GM12878 (cell line): ENCODE measurements around the gene PTP4A1. TPM values are rescaled to one million over a fixed set of nuclear protein-coding genes. Genes with fewer than 3 reads are reported as not detected.

ENCODE experiments used
- ATAC-seq: fragments of 200-7000 bp; cut with Tn5 transposase; 3 replicates; pipeline ENCODE4 v1.9.1; 2020; ENCODE audit warnings: mild to moderate bottlenecking, moderate library complexity
- BruUV-seq: library from RNA; stranded (reverse); fragments of 400-500 nt; replicated peaks from 2 replicates; lab custom pipeline; 2021; lab: Mats Ljungman, UMichigan
- CTCF ChIA-PET: fragments of 300-600 bp; sonication (Branson Sonifier 250); formaldehyde crosslinking; extraction: SDS; loops from one replicate; lab custom pipeline; 2021; ENCODE audit warnings: inconsistent platforms; lab: Yijun Ruan, JAX
- POLR2A ChIA-PET: fragments of 350-600 bp; formaldehyde crosslinking; extraction: SDS; loops from one replicate; lab custom pipeline; 2021; ENCODE audit warnings: inconsistent platforms; lab: Charles Lee
- RAD21 ChIA-PET: fragments of 300-600 bp; sonication (Branson Sonifier 250); formaldehyde crosslinking; loops from one replicate; lab custom pipeline; 2023; ENCODE audit warnings: antibody characterized with exemption; ENCODE audit not compliant: unreplicated experiment; lab: Charles Lee
- SMC1A ChIA-PET: fragments of 300-600 bp; sonication (Branson Sonifier 250); formaldehyde crosslinking; loops from one replicate; lab custom pipeline; 2023; ENCODE audit not compliant: unreplicated experiment, uncharacterized antibody; lab: Charles Lee
- DNase-seq: peaks from one replicate; pipeline ENCODE4 v3.0.0-alpha.2; 2011; ENCODE audit warnings: low read depth, low spot score
- FAIRE-seq: peaks from 3 replicates; lab custom pipeline; 2011; peaks lifted over from hg19 to GRCh38; lab: Jason Lieb, UNC
- H2AFZ ChIP-seq: 2 replicates; pipeline ENCODE4 v1.6.0; 2011; ENCODE audit warnings: low read depth, low read length, control low read depth; ENCODE audit not compliant: control insufficient read depth
- H3K27ac ChIP-seq: 2 replicates; pipeline ENCODE4 v1.5.1; 2011; ENCODE audit warnings: control low read depth; ENCODE audit not compliant: control insufficient read depth, insufficient read depth
- H3K27me3 ChIP-seq, 2 experiments: replicated peaks in 1 of 2; 2 replicates each; pipeline versions ENCODE4 v1.6.0 to v1.6.1; 2011; ENCODE audit warnings: low read length in 1 of 2; ENCODE audit not compliant: control insufficient read depth in 2 of 2, insufficient read depth in 2 of 2
- H3K36me3 ChIP-seq, 2 experiments: 2 replicates each; pipeline ENCODE4 v1.5.1; 2011; ENCODE audit warnings: low read length in 1 of 2; ENCODE audit not compliant: control insufficient read depth in 2 of 2, insufficient read depth in 2 of 2
- H3K4me1 ChIP-seq: 2 replicates; pipeline ENCODE4 v1.6.1; 2011; ENCODE audit warnings: mild to moderate bottlenecking, low read length, moderate library complexity, mixed read lengths; ENCODE audit not compliant: control insufficient read depth, insufficient read depth
- H3K4me2 ChIP-seq: 2 replicates; pipeline ENCODE4 v1.6.0; 2011; ENCODE audit warnings: control low read depth; ENCODE audit not compliant: control insufficient read depth, insufficient read depth
- H3K4me3 ChIP-seq: fragments of 200-600 bp; sonication (generic); 2 replicates; pipeline ENCODE4 v1.5.1; 2016
- H3K79me2 ChIP-seq: 2 replicates; pipeline ENCODE4 v1.6.0; 2011; ENCODE audit warnings: low read length; ENCODE audit not compliant: control insufficient read depth, insufficient read depth
- H3K9ac ChIP-seq: 2 replicates; pipeline ENCODE4 v1.8.0; 2011; ENCODE audit warnings: low read length, control low read depth, mixed read lengths; ENCODE audit not compliant: control insufficient read depth, insufficient read depth
- H3K9me3 ChIP-seq: replicated peaks from 3 replicates; pipeline ENCODE4 v1.5.1; 2011; ENCODE audit warnings: mild to moderate bottlenecking, low read length; ENCODE audit not compliant: control insufficient read depth, insufficient read depth
- H4K20me1 ChIP-seq: 2 replicates; pipeline ENCODE4 v1.6.0; 2011; ENCODE audit not compliant: control insufficient read depth, insufficient read depth
- BRCA1 ChIP-seq: IDR thresholded peaks from 2 replicates; pipeline ENCODE4 v1.6.1; 2011; ENCODE audit warnings: low read depth, low read length, improper control_type of control experiment
- CHD4 ChIP-seq: fragments of 200-600 bp; sonication (generic); IDR thresholded peaks from 2 replicates; pipeline ENCODE4 v1.6.1; 2016; ENCODE audit warnings: mild to moderate bottlenecking
- POLR2AphosphoS5 ChIP-seq: IDR thresholded peaks from 2 replicates; pipeline ENCODE4 v1.6.1; 2011; ENCODE audit warnings: mild to moderate bottlenecking, low read length, inconsistent platforms
- SIX5 ChIP-seq: IDR thresholded peaks from 2 replicates; pipeline ENCODE4 v1.6.1; 2011; ENCODE audit warnings: mild to moderate bottlenecking, low read depth, low read length, moderate library complexity; ENCODE audit not compliant: severe bottlenecking
- SMAD5 ChIP-seq: IDR thresholded peaks from 2 replicates; pipeline ENCODE4 v1.6.1; 2016; ENCODE audit warnings: antibody characterized with exemption, low read depth
- SUPT20H ChIP-seq: IDR thresholded peaks from 2 replicates; pipeline ENCODE4 v1.6.1; 2011; ENCODE audit warnings: low read depth, mild to moderate bottlenecking, low read length, moderate library complexity, borderline replicate concordance; ENCODE audit not compliant: control insufficient read depth
- TARDBP ChIP-seq: IDR thresholded peaks from 2 replicates; pipeline ENCODE4 v1.6.1; 2016; ENCODE audit warnings: borderline replicate concordance
- WGBS: methylation state at CpG from one replicate; pipeline ENCODE4 v1.1.6; 2016; ENCODE audit warnings: low lambda C conversion rate; ENCODE audit not compliant: insufficient replicate concordance, insufficient coverage; ENCODE audit errors: missing lambda C conversion rate; 5-methylcytosine and 5-hydroxymethylcytosine counted together
- in situ Hi-C: fragments of 300-500 bp; cut with MboI; formaldehyde crosslinking; loops from 9 replicates; pipeline ENCODE4 v1.14.3; 2018; ENCODE audit warnings: mixed read lengths
- intact Hi-C: fragments of 100-400 bp; cut with micrococcal nuclease; formaldehyde crosslinking; loops from one replicate; pipeline ENCODE4 v1.14.2; 2022; ENCODE audit not compliant: unreplicated experiment
- polyA plus RNA-seq, 11 experiments: library from polyadenylated mRNA; depleted of rRNA in 4 of 11; unstranded in 6 of 11; stranded (reverse) in 5 of 11; fragments of >200 nt; fragmentation: Nextera tagmentation in 4 of 11; fragmentation: Illumina TruSeq in 1 of 11; extraction: Ambion mirVana in 4 of 11; extraction: Trizol in 1 of 11; gene quantifications; 1 replicate in 1 of 11; 2 replicates in 10 of 11; pipeline versions ENCODE4 v1.2.1 to v1.2.3, GENCODE V29; 2011 to 2016; ENCODE audit warnings: inconsistent platforms in 2 of 11, missing spikeins in 2 of 11, low read depth in 1 of 11
- total RNA-seq, 4 experiments: library from RNA; depleted of rRNA in 3 of 4; stranded (reverse); fragments of >200 nt in 3 of 4; fragmentation: Illumina TruSeq in 1 of 4; extraction: Trizol in 1 of 4; gene quantifications; 2 replicates each; pipeline versions ENCODE4 v1.2.1 to v1.2.3, GENCODE V29; 2013 to 2021

PTP4A1 gene
- total and polyA plus RNA-seq, 10 of the 15 experiments (the other 5 are each of a cell fraction or from before 2014, with no cell fraction given), result 8.5 to 190 (median 46.4) TPM; not detected in 2

DNA sequence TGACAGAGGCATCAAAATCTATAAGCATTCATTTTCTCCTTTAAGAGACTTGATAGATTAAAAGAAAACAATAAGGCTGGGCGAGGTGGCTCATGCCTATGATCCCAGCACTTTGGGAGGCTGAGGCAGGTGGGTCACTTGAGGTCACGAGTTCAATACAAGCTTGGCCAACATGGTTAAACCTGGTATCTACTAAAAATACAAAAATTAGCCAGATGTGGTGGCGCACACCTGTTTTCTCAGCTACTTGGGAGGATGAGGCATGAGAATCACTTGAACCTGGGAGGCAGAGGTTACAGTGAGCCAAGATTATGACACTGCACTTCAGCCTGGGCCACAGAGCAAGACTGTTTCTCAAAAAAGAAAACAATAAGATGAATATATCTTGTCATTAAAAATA, 39.3 kb upstream of the PTP4A1 start:
- in situ Hi-C loops (no loop called here), intact Hi-C loops (no loop called here)
- TF ChIP-seq BRCA1 (no peak), CHD4 (no peak), POLR2AphosphoS5 (no peak), SMAD5 (no peak), SIX5 (no peak), TARDBP (no peak)
- Histone ChIP-seq H3K27ac (no peak overlapping the region), H3K9ac (no peak overlapping the region), H3K36me3 (no peaks in the 10 kb centered on the region), H2AFZ (no peak overlapping the region), H4K20me1 (no peaks in the 10 kb centered on the region), H3K9me3 (no peaks in the 10 kb centered on the region), H3K27me3 (no peaks in the 10 kb centered on the region), H3K79me2 (no peaks in the 10 kb centered on the region), H3K4me3 (no peak overlapping the region), H3K4me1 (peaks cover 12% of the 10 kb centered on the region), H3K4me2 (no peak overlapping the region)
- ATAC-seq, result no peak
- POLR2A ChIA-PET, result interaction anchor here (0.6 to 1.6 kb wide), 4 partner anchors 9 to 22 kb away, joined by 3 to 4 read pairs (median 3); no protein-coding TSS in a partner anchor
- CTCF ChIA-PET, result interaction anchor here (1.0 to 1.7 kb wide), 6 partner anchors 8 to 180 kb away, joined by 3 to 7 read pairs (median 4); no protein-coding TSS in a partner anchor
- SMC1A ChIA-PET, result interaction anchor here (0.6 to 1.9 kb wide), 9 partner anchors 8 to 228 kb away, joined by 3 to 7 read pairs (median 4); no protein-coding TSS in a partner anchor
- no peak for FAIRE-seq
- DNase-seq, result no peak
- no TSS peak for BruUV-seq
- RAD21 ChIA-PET, result interaction anchor here (1.0 kb wide), 1 partner anchor 41 kb away, joined by 3 read pairs; no protein-coding TSS in a partner anchor
- WGBS, result 84% methylated on average over 3 of the region's 3 CpGs

DNA sequence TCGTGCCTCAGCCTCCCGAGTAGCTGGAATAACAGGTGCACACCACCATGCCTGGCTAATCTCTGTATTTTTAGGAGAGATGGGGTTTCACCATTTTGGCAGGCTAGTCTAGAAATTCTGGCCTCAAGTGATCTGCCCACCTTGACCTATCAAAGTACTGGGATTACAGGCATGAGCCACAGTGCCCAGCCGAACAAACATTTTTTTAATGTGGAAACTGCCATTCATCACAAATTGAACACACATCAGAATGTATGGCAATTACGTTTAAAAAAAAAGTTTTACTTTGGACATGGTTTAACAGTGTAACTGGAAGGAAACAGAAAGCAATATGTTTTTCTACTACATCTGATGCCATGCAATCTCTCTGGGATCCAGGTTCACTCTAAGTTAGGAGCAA, 38.3 kb upstream of the PTP4A1 start:
- intact Hi-C loops, result no loop called here
- no peaks in the 10 kb centered on the region for H3K79me2 ChIP-seq
- H3K27me3 ChIP-seq, result no peaks in the 10 kb centered on the region
- ChIA-PET POLR2A (interaction anchor here (0.6 to 1.6 kb wide), 2 partner anchors 10 to 17 kb away, joined by 3 to 4 read pairs; no protein-coding TSS in a partner anchor), CTCF (interaction anchor here (1.2 to 1.7 kb wide), 3 partner anchors 15 to 32 kb away, joined by 4 to 5 read pairs (median 4); no protein-coding TSS in a partner anchor), SMC1A (interaction anchor here (1.1 to 2.6 kb wide), 4 partner anchors 9 to 29 kb away, joined by 4 to 9 read pairs (median 4); no protein-coding TSS in a partner anchor), RAD21 (no interaction called here)
- DNase-seq (no peak), FAIRE-seq (no peak), ATAC-seq (no peak)
- no TSS peak for BruUV-seq
- H2AFZ ChIP-seq, result no peak overlapping the region
- H3K9me3 ChIP-seq, result no peaks in the 10 kb centered on the region
- in situ Hi-C loops, result no loop called here
- no peak for TF ChIP-seq SUPT20H
- H4K20me1 ChIP-seq, result no peaks in the 10 kb centered on the region
- H3K9ac ChIP-seq, result no peak overlapping the region
- H3K36me3 ChIP-seq, result no peaks in the 10 kb centered on the region
- H3K4me3 ChIP-seq, result no peak overlapping the region
- peaks cover 9% of the 10 kb centered on the region for H3K4me1 ChIP-seq
- H3K27ac ChIP-seq, result no peak overlapping the region
- H3K4me2 ChIP-seq, result no peak overlapping the region
- 96% methylated on average over 4 of the region's 4 CpGs for WGBS
